Measurements from ENCODE around the gene FBXL19.
A peak's percentile ranks its signal among the peaks of the same experiment; 100 is the strongest.
"Not testable (repeated sequence)": the region's sequence is repeated elsewhere in the genome, so short reads cannot be mapped to it uniquely, and the experiment has no call there.

FBXL19 gene

DNA sequence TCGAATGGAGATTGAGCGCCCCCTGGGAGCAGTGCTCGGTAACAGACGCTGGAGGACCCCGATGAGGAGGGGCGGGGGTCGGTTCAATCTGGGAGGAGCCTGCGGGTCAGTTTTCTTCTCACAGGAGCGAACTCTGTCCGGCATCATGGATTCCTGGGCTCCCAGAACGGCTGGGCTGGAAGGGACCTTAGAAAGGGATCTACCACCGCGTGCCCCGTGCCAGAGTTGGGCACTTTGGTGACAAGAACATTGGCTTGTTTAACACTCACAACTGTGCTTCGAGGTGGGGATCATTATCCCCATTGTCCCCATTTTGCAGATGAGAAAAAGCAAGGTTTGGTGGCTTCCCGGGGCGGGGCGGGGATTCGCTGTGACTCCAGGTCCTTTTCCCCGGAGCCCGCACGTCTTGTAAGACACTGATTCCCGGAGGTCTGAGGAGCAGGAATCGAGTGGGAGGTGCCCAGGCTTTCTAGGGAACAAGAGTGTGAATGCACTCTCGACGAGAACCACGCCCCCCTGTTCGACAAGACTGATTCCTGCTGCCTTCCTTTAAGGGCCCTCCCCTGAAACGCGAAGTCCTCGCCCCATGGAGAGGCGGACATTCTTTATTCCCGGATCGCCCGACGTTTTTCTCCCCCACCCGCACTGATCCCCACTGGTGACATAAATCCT lies 1.5 kb upstream of the FBXL19 start:
- peak; percentile 67 to 79 for DNase-seq (ENCODE audit: extremely low read depth in 1 of 2, low read depth in 1 of 2)

DNA sequence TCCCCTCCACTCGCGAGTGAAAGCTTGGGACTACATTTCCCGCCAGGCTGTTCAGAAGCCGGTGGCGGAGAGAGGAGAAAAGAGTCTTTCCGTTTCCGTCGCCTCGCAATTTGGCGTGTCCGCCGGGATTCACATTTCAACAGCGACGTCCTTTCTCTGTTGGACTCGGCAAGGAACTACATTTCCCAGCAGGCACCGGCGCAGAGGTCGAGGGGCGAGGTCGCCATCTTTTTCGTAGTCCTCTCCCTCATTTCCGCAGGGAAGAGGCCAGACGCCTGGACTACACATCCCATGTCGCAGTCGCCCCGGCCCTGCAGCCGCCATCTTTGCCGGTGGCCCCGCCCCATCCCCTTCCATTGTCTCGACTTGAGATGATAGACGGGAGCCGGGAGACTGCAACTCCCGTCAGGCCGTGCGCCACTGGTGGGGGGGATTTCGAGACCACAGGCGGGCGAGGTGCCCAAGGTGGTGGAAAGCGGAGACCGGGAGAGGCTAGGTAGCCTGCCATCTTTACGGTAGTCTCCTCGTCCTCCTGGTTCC lies 882 bp upstream of the FBXL19 start:
- peak; percentile 100 for DNase-seq (ENCODE audit: extremely low read depth in 1 of 2, low read depth in 1 of 2)

- DNase-seq (ENCODE audit: extremely low read depth in 1 of 2, low read depth in 1 of 2): peak; percentile 89 to 97
Measured at GRCh38 chr16:30922960-30923535, 324 bp upstream of the FBXL19 start.

DNA sequence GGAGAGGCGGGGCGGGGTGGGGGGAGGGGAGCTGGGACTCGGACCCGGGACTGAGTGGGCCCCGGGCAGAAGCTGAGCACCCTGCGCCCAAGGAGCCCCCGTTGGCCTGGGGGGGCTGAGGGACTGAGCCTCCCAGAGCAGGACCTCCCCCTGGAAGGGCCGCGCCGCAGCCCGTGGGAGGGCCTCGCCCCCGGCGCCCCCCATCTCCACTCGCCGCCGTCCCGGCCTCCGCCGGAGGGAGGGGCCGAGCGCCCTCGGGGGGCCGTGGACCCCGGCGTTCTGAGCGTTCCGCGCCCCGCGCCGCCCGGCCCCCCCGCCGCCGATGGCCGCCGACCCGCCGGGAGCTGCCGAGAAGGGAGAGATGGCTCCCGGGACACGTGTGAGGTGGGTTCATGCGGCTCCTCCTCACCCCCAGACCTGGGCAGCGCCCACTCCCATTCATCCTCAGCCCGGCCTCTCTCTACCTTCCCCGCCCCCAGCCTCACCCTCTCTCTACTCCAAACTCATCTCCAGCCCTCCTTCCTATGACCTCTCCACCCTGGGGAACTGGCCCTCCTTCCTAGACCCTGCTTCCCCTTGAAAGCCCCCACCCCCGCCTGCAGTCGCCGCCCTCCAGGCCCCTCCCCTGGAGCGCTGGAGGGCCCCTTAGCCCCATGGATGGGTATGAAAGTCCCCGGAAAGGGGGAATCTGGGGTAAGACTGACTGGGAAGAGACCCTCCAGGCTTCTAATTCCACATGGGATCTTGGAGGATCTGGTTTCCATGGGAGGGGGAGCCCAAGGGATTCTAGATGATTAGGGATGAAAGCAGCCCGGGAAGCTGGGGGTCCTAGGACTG lies 922 bp downstream of the FBXL19 start:
- no peak for DNase-seq (ENCODE audit: extremely low read depth in 1 of 2, low read depth in 1 of 2)

DNA sequence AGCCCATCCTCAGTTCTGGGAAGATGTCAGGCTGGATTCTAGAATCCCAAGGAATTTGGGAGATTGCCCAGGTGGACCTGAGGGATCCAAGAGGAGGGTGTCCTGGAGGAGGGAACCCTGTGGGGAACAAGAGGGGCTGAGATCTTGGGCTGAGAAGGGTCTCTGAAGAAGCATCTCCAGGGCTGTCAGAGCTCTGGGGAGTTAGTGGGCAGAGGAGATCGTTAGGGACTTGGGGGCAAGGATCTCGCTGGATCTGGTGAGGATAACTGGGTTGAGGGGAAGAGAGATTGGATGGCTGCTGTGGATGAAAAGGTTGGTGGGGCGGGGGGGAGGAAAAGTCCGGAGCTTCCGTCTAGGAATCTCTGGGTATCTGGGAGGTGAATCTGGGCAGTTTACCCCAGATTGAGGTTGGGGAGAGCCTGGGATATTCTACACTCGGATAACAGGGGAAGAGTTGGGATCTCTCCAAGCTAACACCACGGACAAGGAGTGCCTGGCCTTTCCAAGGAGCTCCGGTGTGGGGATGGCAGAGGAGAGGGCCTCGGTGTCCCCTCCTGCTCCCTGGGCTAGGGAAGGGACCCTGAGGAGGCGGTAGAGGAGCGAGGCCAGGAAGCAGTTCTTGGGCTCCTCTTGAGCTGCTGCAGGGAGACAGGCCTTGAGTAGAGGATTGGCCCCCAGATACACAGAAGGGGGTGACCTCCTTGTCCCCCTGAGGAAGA lies 1.7 kb downstream of the FBXL19 start:
- no peak for DNase-seq (ENCODE audit: extremely low read depth in 1 of 2, low read depth in 1 of 2)

- DNase-seq (ENCODE audit: extremely low read depth in 1 of 2, low read depth in 1 of 2): no peak
Measured at GRCh38 chr16:30925632-30925987, 2.2 kb downstream of the FBXL19 start.

DNA sequence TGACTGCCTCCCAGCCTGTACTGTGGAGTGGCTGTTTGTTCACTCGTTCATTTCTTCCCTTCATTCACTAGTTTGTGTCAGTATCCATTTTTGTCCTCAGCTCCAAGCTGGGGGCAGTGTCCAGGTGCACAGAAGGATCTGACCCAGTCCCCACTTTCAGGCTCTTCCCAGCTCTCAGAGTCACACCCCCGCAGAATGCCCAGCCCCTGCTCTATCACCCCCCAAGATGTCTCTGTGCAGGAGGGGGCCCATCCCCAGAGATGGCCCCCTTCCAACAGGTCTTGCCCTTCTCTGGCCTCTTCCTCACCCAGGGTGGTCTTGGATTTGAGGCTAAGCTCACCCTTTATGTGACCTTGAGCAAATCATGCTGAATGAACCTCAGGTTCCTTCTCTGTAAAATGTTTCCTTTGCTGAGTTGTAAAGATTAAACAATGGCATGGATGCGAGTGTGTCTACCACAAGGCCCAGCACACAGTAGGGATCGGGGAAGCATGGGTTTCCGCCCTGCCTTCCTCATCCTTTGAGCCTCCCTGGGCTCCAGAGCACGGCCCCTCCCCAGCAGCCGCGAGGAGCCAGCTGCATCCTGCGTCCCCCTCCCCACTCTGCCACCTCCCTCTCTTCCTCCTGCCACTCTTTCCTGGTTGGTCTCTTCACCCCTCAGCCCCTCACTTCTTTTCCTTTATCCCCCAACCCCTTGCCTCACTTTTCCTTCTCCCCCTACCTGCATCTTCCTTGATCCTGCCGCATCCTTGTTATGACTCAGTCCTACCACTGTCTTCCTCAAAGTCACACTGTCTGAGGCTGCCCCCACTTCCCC lies 2.8 kb downstream of the FBXL19 start:
- no peak for DNase-seq (ENCODE audit: extremely low read depth in 1 of 2, low read depth in 1 of 2)

DNA sequence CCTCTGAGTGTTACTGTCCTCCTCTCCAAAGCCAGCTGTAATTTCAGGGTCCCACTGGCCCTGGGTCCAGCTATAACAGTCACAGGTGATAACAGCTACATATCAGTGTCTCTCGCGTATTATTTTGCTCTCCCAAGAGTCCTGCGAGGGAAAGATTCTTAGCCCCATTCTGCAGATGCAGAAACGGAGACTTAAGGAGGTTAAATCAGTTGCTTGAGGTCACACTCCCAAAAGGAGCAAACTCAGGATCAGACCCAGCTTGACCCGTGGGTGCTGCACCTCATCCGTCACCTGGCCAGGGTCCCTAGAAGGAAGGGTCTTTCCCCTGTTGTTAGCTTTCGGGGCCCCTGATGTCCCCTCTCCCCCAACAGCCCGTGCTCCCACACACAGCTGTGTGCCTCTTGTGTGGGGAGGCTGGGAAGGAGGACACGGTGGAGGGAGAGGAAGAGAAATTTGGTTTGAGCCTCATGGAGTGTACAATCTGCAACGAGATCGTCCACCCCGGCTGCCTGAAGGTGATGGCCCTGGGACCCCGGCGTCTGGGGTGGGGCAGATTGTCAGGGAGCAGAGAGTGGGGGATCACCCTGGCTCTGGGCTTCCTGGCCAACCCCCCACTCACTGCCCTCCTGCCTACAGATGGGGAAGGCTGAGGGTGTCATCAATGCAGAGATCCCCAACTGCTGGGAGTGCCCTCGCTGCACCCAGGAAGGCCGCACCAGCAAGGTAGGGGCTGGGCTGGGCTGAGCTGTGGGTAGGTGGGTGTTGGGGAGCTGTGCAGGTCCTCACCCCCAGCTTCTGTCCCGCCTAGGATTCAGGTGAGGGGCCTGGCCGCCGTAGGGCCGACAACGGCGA lies 3.8 kb downstream of the FBXL19 start:
- no peak for DNase-seq (ENCODE audit: extremely low read depth in 1 of 2, low read depth in 1 of 2)

DNA sequence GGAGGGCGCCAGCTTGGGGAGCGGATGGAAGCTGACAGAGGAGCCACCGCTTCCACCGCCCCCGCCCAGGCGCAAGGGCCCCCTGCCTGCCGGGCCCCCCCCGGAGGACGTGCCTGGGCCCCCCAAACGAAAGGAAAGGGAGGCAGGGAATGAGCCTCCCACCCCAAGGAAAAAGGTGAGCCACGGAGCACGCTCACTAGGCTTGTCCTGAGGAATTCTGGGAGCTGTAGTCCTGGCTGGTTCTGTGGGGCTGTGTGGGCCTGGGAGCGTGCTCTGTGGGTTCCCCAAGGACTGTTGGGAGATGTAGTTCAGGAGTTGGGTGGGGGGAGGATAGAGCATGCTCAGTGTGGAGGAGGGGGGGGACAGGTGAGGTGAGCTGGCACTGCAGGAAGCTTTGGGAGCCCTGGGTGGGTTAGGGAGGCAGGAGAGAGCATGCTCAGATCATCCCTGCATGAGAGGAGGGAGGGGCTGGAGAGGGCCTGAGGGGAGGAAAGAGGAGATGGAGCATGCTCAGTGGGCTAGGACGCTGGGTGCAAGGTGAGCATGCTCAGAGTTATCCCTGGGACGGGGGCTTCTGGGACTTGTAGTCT lies 4.5 kb downstream of the FBXL19 start:
- no peak for DNase-seq (ENCODE audit: extremely low read depth in 1 of 2, low read depth in 1 of 2)

DNA sequence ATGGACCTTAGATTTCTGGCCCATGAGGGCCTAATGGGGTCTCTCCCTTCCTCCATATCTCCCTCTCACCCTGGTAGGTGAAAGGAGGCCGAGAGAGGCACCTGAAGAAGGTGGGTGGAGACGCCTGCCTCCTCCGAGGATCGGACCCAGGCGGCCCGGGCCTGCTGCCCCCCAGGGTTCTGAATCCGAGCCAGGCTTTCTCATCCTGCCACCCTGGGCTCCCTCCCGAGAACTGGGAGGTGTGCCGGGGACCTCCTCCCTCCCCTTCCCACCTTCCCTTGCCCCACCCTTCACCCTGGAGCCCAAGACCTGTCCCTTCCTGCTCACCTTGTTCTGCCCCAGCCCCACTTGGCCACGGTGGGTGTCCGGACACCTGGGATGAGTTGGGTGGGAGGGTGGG lies 5.0 kb downstream of the FBXL19 start:
- DNase-seq (ENCODE audit: extremely low read depth in 1 of 2, low read depth in 1 of 2): no peak

- no peak for DNase-seq (ENCODE audit: extremely low read depth in 1 of 2, low read depth in 1 of 2)
Measured at GRCh38 chr16:30929167-30929566, 5.8 kb downstream of the FBXL19 start.

- DNase-seq (ENCODE audit: extremely low read depth in 1 of 2, low read depth in 1 of 2): no peak
Measured at GRCh38 chr16:30930160-30930571, 6.8 kb downstream of the FBXL19 start.

GRCh38 chr16:30931068-30931650 lies 7.8 kb downstream of the FBXL19 start:
- no peak for DNase-seq (ENCODE audit: extremely low read depth in 1 of 2, low read depth in 1 of 2)

DNA sequence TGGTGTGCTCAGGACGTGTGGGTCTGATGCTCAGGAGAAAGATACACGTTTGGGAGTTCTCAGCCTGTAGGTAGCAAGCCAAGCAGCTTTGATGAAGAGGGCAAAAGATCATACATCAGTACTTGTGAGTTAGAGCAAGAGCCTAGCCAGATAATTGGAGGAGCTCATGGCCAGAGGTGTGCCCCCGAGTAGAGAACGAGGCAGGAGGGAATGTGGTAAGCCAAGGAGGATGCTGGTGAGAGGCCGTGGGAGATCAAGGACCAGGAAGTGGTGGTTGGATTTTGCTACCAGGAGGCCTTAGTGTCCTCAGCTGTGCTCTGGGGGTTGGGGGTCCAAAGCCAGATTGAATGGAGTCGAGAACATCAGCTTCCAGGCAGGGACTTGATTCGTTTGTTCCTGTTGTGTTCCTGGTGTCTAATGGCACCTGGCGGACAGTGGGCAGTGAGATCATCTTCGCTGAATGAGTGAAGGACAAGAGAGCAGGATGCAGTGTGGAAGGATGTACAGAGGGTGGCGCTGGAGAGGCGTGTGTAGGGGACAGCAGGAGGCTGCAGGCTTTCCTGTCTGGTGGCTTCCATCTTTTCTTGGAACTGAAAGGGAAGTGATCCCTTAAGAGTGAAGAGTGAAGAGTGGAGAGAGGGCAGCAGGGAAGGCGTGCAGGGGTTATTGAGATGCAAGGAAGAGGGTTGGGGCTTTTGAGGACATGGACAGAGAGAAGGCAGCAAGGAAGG lies 11.6 kb downstream of the FBXL19 start:
- no peak for DNase-seq (ENCODE audit: extremely low read depth in 1 of 2, low read depth in 1 of 2)

DNA sequence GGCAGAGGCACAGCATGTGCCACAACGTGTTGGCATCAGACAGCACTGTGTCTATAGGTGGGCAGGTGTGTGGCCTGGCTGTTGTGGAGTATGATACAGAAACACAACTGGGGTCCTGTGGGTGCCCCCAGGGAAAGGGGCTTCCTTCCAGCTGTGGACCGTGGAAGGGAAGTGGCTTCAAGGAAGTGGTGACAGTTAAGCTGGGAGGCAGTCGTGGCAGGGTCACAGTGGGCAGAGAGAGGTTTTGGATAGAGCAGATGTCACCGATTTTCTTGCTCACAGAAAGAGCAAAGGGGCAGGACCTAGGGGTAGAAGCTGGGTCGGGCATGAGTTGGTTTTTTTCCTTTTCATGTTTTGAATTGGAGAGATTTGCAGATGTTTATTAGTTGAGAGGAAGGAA lies 14.3 kb downstream of the FBXL19 start:
- DNase-seq (ENCODE audit: extremely low read depth in 1 of 2, low read depth in 1 of 2): no peak

DNA sequence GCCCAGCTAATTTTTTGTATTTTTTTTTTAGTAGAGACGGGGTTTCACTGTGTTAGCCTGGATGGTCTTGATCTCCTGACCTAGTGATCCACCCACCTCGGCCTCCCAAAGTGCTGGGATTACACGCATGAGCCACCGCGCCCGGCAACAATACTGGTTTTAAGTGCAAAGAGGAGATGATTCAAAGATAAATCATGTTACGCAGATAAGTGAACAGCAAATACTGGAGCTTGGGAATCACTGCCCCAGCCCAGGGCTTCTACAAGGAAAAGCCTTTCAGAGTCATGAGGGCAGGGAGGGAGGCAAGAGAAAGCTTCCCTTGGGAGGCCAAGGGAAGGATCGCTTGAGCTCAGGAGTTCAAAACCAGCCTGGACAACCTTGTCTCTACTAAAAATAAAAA lies 16.2 kb downstream of the FBXL19 start:
- not testable (repeated sequence) for DNase-seq (ENCODE audit: extremely low read depth in 1 of 2, low read depth in 1 of 2)

GRCh38 chr16:30941600-30942425 lies 18.4 kb downstream of the FBXL19 start:
- peak; percentile 50 to 57 for DNase-seq (ENCODE audit: extremely low read depth in 1 of 2, low read depth in 1 of 2)

Data from stimulated activated CD8-positive, alpha-beta memory T cell treated with anti-CD3 and anti-CD28 coated beads, Interleukin-7, amount 100 ng/mL, for 48 hours (primary cell).